Heart left ventricle (tissue), 13 donors: ENCODE measurements around the gene PTGDS.
"Not testable (repeated sequence)": the region's sequence is repeated elsewhere in the genome, so short reads cannot be mapped to it uniquely, and the experiment has no call there.

ENCODE experiments used
- POLR2A ChIP-seq, 2 donors: fragments of 450-650 bp; IDR thresholded peaks; one replicate each; pipeline ENCODE4 v1.6.1; 2017; ENCODE audit warnings: antibody characterized with exemption in 2 of 2, mild to moderate bottlenecking in 2 of 2, moderate library complexity in 2 of 2
- TF ChIP-seq, protein P1 (sequence below), 12 donors: fragments of 200-600 bp; sonication (generic) in 4 of 12; IDR thresholded peaks; one replicate each; pipeline versions ENCODE4 v1.5.0 to v1.8.0; 2018 to 2022; ENCODE audit warnings: antibody characterized with exemption in 12 of 12, mild to moderate bottlenecking in 5 of 12
- donor health status: ischemic (EF 13 %, LVEDD 7.1; RV severe dilation, severe dysfunction).
- donor health status: DM: no; HTN: yes; CAD: no.
- donor health status: DM: no; HTN: no; CAD: no.
- donor health status: ischemic (EF 25% LVEDD 6.9; RV normal size, moderate dysfunction).
- donor health status: ischemic (EF 25% LVEDD 5.7; RV mildly dilated, moderate dysfunction).
- donor health status: ischemic (EF 35%, LVEDD 5.7; RV mildly dilated, moderate dysfunction).
- donor health status: nonischemic (EF 11% LVEDD 7.7; RV severe dilation, severe dysfunction).
- donor health status: DM: yes; HTN: yes; CAD: no.
- donor health status: PGD.
- donor health status: ischemic (EF 29% LVEDD 5.4; RV normal size, mild dysfunction).
- donor health status: nonischemic (EF 23%, LVEDD 6.1; RV moderate dilation, normal function).

DNA sequence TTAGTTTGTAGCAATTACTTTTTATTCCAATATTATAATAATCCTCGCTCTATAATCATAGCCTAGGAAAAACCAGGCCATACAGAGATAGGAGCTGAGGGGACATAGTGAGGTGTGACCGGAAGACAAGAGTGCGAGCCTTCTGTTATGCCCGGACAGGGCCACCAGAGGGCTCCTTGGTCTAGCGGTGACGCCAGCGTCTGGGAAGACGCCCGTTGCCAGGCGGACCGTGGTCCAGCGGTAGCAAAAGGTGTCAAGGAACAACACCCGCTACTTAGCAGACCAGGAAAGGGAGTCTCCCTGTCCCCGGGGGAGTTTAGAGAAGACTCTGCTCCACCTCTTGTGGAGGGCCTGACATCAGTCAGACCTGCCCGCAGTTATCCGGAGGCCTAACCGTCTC is 27.0 kb downstream of the PTGDS start:
- TF ChIP-seq, protein P1, sequence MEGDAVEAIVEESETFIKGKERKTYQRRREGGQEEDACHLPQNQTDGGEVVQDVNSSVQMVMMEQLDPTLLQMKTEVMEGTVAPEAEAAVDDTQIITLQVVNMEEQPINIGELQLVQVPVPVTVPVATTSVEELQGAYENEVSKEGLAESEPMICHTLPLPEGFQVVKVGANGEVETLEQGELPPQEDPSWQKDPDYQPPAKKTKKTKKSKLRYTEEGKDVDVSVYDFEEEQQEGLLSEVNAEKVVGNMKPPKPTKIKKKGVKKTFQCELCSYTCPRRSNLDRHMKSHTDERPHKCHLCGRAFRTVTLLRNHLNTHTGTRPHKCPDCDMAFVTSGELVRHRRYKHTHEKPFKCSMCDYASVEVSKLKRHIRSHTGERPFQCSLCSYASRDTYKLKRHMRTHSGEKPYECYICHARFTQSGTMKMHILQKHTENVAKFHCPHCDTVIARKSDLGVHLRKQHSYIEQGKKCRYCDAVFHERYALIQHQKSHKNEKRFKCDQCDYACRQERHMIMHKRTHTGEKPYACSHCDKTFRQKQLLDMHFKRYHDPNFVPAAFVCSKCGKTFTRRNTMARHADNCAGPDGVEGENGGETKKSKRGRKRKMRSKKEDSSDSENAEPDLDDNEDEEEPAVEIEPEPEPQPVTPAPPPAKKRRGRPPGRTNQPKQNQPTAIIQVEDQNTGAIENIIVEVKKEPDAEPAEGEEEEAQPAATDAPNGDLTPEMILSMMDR (IDR thresholded peaks at IDR 0.05) = peak; percentile 8 to 48 (median 28)
- TF ChIP-seq POLR2A (IDR thresholded peaks at IDR 0.05) = not testable (repeated sequence)
